ENCODE measurements around the gene KIAA0825.

GRCh38 chr5:94403483-94403882 lies 214.9 kb downstream of the KIAA0825 start:
- TF ChIP-seq GATA2 (IDR thresholded peaks at IDR 0.05; ENCODE audit: low read depth, low read length), result no peak
- no peak for TF ChIP-seq GATA3 (IDR thresholded peaks at IDR 0.05; ENCODE audit: low read depth, low read length)
